HG03558 (cell line): ENCODE measurements around the gene KCNC3.
"Not testable (repeated sequence)": the region's sequence is repeated elsewhere in the genome, so short reads cannot be mapped to it uniquely, and the experiment has no call there.

ENCODE experiments used
- ATAC-seq: cut with Tn5 transposase; IDR thresholded peaks from one replicate; pipeline ENCODE4 v1.9.1; 2021; ENCODE audit warnings: moderate number of reproducible peaks; ENCODE audit not compliant: unreplicated experiment; ENCODE audit errors: extremely low read depth

KCNC3 gene

DNA sequence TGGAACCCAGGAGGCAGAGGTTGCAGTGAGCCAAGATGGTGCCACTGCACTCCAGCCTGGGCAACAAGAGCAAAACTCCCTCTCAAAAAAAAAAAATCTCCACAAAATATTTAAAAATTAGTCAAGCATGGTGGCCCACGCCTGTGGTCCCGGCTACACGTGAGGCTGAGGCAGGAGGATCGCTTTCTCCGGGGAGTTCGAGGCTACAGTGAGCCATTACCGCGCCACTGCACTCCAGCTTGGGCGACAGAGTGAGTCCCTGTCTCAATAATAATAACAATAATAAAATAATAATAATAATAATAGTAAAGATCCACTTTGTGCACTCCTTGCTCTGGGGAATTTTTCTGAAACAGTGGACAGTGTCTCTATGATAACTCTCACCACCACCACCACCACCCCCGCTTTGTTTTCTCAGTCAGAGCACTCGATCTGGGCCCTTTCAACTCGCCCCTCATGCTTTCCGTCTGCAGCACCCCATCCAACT is 27.6 kb upstream of the KCNC3 start:
- no peak for ATAC-seq

DNA sequence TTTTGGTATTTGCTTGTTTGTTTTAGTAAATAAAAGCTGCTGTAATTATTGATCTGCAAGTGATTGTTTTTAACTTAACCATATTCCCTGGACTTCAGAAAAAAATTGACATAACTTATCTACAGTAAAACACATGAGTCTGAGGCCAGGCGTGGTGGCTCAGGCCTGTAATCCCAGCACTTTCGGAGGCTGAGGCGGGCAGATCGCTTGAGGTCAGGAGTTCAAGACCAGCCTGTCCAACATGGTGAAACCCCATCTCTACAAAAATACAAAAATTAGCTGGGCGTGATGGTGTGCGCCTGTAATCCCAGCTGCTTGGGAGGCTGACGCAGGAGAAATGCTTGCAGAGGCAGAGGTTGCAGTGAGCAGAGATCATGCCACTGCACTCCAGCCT is 24.3 kb upstream of the KCNC3 start:
- ATAC-seq: not testable (repeated sequence)

DNA sequence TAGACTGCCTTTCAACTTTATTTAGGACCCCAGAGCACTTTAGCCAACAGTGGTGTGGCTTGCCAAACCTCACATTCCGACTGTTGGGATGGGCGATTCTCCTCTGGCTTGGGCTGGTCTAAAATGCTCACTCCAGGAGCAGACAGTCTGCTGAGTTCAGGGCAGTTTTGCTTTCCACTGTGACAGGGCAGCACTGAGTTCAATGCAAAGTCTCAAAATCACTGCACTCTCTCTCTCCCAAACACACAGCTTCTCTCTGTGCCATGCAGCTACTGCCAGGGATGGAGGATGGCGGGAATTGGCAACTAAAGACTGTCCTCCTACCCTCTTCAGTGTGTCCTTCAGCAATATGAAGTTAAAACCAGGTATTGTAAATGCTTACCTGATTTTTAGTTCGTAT is 23.1 kb upstream of the KCNC3 start:
- no peak for ATAC-seq

GRCh38 chr19:50349277-50350057 is 20.3 kb upstream of the KCNC3 start:
- no peak for ATAC-seq

GRCh38 chr19:50347089-50347581 is 18.0 kb upstream of the KCNC3 start:
- not testable (repeated sequence) for ATAC-seq

DNA sequence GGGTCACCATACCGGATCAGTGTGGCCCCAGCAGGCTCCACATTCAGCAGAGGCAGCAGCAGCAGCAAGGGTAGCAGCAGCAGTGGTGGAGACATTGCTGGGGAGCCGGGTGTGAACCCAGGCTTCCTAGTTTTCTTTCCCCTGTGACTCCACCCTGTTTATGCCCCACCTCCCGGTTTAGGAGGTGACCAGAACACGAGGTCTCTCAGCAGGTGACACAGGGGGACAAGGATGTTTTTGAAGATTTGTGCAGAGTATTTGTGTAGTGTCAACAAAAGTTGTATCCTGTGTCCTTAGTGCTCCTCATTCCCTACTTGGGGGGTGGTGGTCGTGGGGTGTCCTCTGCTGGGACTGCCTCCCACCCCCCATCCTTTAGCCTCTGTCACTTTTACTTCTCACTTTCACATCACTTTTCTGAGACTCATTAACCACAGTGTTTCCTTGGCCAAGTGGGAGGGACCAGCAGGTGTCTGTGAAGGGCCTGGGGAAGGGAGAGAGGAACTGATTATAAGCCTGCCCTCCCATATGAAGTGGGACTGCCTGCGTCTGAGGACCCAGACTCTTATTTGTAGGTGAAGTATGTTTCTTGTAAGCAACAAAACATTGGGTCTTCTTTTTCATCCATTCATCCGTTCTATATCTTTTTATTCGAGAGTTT is 15.6 kb upstream of the KCNC3 start:
- ATAC-seq: no peak

DNA sequence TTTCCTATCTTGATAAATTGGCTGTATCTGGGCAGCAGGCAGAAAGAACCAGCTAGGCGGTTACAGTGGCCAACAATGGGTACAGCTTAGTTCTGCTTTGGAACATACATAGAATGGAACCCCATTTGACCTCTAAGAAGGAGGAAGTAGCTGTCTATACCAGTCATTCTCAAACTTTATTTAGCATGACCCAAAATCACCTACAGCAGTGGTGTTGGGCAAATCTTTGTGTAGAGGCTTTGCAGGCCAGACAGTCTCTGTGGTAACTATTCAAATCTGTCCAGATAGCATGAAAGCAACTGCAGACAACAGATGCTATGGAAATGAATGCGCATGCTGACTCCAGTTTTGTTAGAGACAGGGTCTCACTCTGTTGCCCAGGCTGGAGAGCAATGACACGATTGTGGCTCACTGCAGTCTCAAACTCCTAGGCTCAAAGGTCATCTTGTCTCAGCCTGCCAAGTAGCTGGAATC is 12.0 kb upstream of the KCNC3 start:
- ATAC-seq: peak; percentile 42

DNA sequence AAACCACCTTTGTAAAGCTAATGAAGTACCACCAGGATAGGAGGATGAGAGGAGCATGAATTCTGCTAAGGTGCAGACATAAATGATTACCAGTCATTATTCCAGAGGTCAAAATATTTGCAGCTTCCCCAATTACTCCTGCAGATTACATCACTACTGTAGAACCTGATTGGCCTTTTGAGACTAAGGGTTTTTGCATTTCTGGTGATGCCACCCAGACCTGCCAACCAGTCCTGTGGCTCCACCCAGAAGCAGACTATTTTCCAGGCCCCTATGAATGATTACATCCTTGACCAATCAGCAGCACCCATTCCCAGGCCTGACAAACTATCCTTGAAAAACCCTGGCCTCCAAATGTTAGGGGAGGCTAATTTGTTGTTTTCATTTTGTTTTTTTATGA is 11.2 kb upstream of the KCNC3 start:
- no peak for ATAC-seq

DNA sequence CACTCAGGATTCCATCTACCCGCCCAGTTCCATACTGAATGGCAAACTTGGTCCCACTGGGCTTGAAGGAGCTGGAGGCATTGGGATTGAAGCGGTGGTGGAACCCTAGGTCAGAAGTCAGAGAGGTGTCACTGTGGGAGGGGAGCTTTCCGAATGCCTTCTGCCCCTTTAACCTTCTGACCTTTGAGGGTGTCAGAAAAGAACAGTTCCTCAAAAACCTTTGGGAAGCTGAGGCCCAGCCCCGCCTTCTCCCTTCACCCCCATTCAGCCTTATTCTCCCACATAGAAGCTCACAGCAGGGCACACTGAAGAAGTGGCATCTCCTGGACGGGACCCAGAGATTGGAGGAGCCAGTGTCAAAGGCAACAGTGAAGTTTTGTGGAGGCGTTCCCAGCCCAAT is 7.9 kb upstream of the KCNC3 start:
- ATAC-seq: not testable (repeated sequence)

DNA sequence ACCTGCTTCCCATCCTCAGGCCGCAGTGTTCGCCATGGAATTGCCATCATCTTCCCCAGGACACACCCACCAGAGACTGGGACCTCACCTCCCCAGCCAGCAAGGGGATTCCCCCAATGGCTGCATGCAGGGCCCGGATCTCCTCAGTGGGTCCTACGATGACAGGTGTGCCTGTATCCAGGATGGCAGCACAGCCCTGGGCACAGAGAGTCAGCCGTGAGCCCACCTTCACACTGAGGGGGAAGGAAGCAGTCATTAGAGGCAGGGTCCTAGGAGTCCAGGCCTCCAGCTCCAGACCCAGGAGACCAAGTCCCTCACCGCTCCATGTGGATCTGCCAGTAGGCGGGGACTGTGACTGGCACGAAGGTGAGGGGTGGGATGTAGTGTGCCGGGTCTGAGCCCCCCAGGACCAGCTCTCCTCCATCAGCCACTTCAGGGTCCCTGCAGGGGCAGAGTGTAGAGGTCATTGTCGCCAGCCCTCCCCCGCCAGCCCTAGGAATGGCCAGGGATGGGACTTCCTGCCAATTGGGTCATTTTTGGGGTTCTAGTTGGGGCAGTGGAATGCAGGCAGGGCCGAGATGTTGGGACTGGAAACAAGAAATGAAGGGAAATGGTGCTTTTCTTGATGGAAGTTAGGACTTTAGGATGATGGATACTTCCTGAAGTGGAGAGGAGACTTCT is 5.7 kb upstream of the KCNC3 start:
- ATAC-seq: no peak

DNA sequence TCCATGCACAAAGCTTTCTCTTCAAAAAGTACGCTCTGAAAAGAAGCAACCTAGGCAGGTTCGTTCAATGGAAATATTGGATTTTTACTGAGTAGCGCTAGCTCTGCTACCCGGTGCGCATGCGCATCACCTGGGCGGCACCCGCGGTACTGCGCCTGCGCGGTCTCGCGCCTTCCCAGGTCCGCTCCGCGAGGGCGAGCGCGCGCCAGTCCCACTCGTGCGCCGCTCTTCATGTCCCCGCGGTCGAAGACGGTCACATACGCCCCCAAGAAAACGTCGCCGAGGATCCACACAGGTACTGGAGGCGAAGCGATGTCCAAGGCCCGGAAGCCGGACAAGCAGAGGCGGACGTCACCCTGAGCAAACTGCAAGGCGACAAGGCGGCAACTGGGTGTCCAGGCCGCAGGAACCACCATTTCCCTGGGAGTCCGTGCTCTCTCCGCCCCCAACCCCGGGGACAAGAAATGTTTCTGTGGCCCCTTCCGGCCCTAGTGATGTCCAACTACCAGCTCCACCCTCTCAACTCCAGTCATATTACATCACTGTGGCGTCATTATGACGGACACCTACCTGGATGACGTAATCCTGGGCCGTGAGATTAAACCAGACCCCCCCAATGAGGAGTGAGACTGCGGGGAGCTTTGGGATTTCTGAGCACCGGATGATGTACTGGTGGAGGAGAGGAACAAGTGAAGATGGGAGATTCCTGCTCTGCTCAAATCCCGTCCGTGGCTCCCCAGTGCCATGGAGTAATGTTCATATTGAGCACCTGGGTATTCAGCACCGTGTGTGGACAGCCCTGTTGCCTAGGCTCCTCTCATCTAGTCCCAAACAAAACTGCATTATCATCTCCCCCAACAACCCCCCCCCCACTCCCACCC is 4.8 kb upstream of the KCNC3 start:
- ATAC-seq: peak; percentile 18

DNA sequence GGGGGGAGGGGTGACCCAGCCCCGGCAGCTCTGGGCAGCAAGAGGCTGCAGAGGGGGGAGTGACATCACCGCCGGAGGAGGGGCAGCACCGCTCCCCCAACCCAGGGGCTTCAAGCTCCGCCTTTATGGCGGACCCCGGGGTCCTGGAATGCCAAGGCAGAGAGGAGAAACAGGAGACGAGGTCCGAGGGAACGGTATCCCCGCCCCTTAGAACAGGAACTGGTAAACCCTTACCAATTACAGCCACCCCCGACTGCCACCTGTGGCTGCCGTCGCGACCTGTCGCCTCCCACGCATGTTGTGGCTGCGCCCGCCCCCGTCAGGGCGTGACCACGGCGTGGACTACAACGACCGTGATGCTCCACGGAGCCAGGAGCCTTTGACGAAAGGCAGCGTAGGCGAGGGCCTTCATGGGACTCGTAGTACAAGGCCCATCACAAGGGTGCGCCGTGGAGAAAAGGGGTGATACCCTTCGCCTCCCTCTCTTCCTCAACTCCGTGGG is 4.1 kb upstream of the KCNC3 start:
- ATAC-seq: peak; percentile 35

GRCh38 chr19:50332244-50333038 is 3.3 kb upstream of the KCNC3 start:
- no peak for ATAC-seq

GRCh38 chr19:50331994-50332243 is 2.7 kb upstream of the KCNC3 start:
- no peak for ATAC-seq

- no peak for ATAC-seq
These were observed 2.2 kb upstream of the KCNC3 start for GRCh38 chr19:50331221-50331993.

DNA sequence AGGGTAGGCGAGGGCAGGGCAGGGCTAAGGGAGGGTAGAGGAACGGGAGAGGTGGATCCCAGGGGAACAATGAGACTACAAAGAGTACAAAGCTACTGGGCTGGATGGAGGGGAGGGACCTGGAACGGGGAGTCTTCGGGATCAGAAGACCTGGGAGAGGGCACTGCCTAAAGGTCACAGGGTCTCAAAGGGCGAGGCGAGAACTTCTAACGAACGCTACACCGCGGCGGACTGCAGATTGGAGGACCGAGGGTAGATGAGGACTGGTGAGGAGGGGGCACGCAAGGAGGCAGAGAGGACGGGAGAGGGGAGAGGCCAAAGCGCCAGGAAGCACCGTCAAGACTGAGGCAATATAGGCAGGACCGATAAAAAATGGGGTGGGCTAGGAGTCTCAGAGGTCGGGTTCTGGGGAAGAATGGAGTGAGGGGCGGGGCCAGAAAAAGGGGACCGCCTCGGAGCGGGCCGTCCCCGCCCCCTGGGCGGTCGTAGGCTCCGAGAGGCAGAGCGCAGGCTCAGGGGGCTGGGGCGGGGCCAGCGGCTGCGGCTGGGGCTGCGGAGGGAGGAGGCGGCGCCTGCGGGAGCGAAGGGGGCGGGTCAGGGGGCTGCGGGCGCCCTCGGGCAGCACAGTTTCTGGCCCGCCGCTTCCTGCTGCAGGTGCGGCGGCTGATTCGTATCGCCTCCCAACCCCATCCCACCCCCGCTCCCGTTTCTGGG is 1.3 kb upstream of the KCNC3 start:
- ATAC-seq: no peak

DNA sequence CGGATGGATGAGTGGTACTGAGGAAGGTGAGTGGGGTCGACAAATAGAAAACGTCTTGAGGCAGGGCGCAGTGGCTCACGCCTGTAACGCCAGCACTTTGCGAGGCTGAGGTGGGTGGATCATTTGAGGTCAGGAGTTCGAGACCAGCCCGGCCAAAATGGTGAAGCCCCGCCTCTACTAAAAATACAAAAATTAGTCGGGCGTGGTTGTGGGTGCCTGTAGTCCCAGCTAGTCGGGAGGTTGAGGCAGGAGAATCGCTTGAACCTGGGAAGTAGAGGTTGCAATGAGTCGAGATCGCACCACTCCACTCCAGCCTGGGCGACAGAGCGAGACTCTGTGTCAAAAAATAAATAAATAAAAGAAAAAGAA is 733 bp upstream of the KCNC3 start:
- not testable (repeated sequence) for ATAC-seq

DNA sequence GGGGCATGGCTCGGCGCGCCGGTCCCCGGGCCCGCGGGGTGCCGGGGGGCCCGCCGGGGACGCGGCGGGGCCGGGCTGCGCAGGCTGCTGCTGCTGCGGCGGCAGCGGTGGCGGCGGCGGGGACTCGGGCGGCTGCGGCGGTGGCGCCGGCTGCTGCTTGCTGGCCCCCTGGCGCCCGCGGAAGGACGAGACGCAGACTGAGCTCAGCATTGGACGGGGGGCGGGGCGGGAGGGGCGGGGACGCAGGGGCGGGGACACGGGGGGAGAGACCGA is 368 bp downstream of the KCNC3 start:
- ATAC-seq: no peak
